ENCODE measurements around the gene PLEKHA4. TPM values are rescaled to one million over a fixed set of nuclear protein-coding genes. Genes with fewer than 3 reads are reported as not detected.

PLEKHA4 gene
- total and polyA plus RNA-seq, 9 of the 15 experiments (the other 6 are each of a cell fraction or from before 2014, with no cell fraction given): 0.07 to 30.8 (median 11.4) TPM

DNA sequence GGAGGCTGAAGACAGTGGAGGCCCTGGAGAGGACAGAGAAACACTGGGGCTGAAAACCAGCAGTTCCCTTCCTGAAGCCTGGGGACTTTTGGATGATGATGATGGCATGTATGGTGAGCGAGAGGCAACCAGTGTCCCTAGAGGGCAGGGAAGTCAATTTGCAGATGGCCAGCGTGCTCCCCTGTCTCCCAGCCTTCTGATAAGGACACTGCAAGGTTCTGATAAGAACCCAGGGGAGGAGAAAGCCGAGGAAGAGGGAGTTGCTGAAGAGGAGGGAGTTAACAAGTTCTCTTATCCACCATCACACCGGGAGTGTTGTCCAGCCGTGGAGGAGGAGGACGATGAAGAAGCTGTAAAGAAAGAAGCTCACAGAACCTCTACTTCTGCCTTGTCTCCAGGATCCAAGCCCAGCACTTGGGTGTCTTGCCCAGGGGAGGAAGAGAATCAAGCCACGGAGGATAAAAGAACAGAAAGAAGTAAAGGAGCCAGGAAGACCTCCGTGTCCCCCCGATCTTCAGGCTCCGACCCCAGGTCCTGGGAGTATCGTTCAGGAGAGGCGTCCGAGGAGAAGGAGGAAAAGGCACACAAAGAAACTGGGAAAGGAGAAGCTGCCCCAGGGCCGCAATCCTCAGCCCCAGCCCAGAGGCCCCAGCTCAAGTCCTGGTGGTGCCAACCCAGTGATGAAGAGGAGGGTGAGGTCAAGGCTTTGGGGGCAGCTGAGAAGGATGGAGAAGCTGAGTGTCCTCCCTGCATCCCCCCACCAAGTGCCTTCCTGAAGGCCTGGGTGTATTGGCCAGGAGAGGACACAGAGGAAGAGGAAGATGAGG is 5.3 kb upstream of the PLEKHA4 start (continued):
- TF ChIP-seq EZH2 (IDR thresholded peaks at IDR 0.05; ENCODE audit: borderline replicate concordance, low read depth, low read length): no peak; the same call in 1 of the 2 replicates
- TF ChIP-seq CREB1 (IDR thresholded peaks at IDR 0.05): peak; percentile 74
- TF ChIP-seq CREB1 (CRISPR knock-in tag; IDR thresholded peaks at IDR 0.05): no peak
- peak; percentile 83 for TF ChIP-seq MEF2A (IDR thresholded peaks at IDR 0.05; ENCODE audit: control insufficient read depth, low read depth, low read length)
- peak; percentile 86 for TF ChIP-seq MBD2 (IDR thresholded peaks at IDR 0.05; ENCODE audit: borderline replicate concordance, low read depth)
- TF ChIP-seq ARID4B (CRISPR knock-in tag; IDR thresholded peaks at IDR 0.05): no peak; the same call in 1 of the 2 replicates
- peak; percentile 50 for TF ChIP-seq NUFIP1 (IDR thresholded peaks at IDR 0.05; ENCODE audit: partially characterized antibody)
- TF ChIP-seq, protein P1, sequence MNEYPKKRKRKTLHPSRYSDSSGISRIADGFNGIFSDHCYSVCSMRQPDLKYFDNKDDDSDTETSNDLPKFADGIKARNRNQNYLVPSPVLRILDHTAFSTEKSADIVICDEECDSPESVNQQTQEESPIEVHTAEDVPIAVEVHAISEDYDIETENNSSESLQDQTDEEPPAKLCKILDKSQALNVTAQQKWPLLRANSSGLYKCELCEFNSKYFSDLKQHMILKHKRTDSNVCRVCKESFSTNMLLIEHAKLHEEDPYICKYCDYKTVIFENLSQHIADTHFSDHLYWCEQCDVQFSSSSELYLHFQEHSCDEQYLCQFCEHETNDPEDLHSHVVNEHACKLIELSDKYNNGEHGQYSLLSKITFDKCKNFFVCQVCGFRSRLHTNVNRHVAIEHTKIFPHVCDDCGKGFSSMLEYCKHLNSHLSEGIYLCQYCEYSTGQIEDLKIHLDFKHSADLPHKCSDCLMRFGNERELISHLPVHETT (CRISPR knock-in tag; conservative IDR thresholded peaks at IDR 0.05 in 1 of 2, IDR thresholded peaks at IDR 0.05 in 1 of 2): peak in 1 of 2 experiments; percentile 90; a peak in 2 of 4 replicates
- TF ChIP-seq ZSCAN32 (CRISPR knock-in tag; IDR thresholded peaks at IDR 0.05): no peak
- TF ChIP-seq FOXJ2 (tag; IDR thresholded peaks at IDR 0.05): no peak
- TF ChIP-seq NCOA4 (IDR thresholded peaks at IDR 0.05; ENCODE audit: partially characterized antibody): no peak
- TF ChIP-seq NCOA6 (IDR thresholded peaks at IDR 0.05): no peak; the same call in 1 of the 2 replicates
- peak; percentile 73 for TF ChIP-seq TBP (optimal IDR thresholded peaks at IDR 0.05; ENCODE audit: low read depth, low read length)
- TF ChIP-seq RREB1 (CRISPR knock-in tag; IDR thresholded peaks at IDR 0.05): peak; percentile 9; the same call in 1 of the 2 replicates
- TF ChIP-seq SIX5 (IDR thresholded peaks at IDR 0.05; ENCODE audit: borderline replicate concordance in 1 of 2, insufficient read depth in 1 of 2, low read depth in 1 of 2, low read length in 2 of 2): no peak
